Neuronal stem cell (in vitro differentiated cells): Measurements from ENCODE around the gene DHRS2.

Experiments used
- DNase-seq: peaks from one replicate; pipeline ENCODE4 v3.0.0-alpha.2; 2013; ENCODE audit warnings: low spot score
- H2AFZ ChIP-seq: one replicate; pipeline ENCODE4 v1.6.1; 2013; ENCODE audit warnings: mild to moderate bottlenecking, low read length, inconsistent platforms
- H2AK5ac ChIP-seq: 2 replicates; pipeline ENCODE4 v1.6.1; 2013; ENCODE audit warnings: low read depth, mild to moderate bottlenecking, inconsistent platforms, low read length, moderate library complexity, mixed read lengths
- H2BK120ac ChIP-seq: 2 replicates; pipeline ENCODE4 v1.6.1; 2013; ENCODE audit warnings: low read depth, mild to moderate bottlenecking, inconsistent platforms, low read length, moderate library complexity, mixed read lengths
- H2BK12ac ChIP-seq: one replicate; pipeline ENCODE4 v1.6.1; 2013; ENCODE audit warnings: low read length, inconsistent platforms
- H2BK15ac ChIP-seq: 2 replicates; pipeline ENCODE4 v1.6.1; 2013; ENCODE audit warnings: mild to moderate bottlenecking, low read length, inconsistent platforms, mixed read lengths
- H2BK5ac ChIP-seq: one replicate; pipeline ENCODE4 v1.6.1; 2013; ENCODE audit warnings: inconsistent platforms, mild to moderate bottlenecking, low read length, moderate library complexity
- H3K14ac ChIP-seq: one replicate; pipeline ENCODE4 v1.6.1; 2013; ENCODE audit warnings: low read length, inconsistent platforms
- H3K18ac ChIP-seq: 2 replicates; pipeline ENCODE4 v1.6.1; 2013; ENCODE audit warnings: low read length, inconsistent platforms
- H3K23ac ChIP-seq: 2 replicates; pipeline ENCODE4 v1.6.1; 2013; ENCODE audit warnings: low read depth, mild to moderate bottlenecking, mixed read lengths, low read length, inconsistent platforms; ENCODE audit not compliant: poor library complexity
- H3K27ac ChIP-seq: replicated peaks from 3 replicates; pipeline ENCODE4 v1.5.1; 2013; ENCODE audit warnings: low read length, inconsistent platforms
- H3K27me3 ChIP-seq, 3 experiments: 2 replicates each; pipeline ENCODE4 v1.6.1; 2013; ENCODE audit warnings: low read length in 3 of 3, mild to moderate bottlenecking in 2 of 3, inconsistent platforms in 1 of 3, low read depth in 1 of 3, mixed read lengths in 1 of 3, moderate library complexity in 1 of 3; ENCODE audit not compliant: control insufficient read depth in 3 of 3, insufficient read depth in 3 of 3
- H3K36me3 ChIP-seq, 2 donors: replicated peaks in 1 of 2; 2 replicates each; pipeline ENCODE4 v1.6.1; 2013; ENCODE audit warnings: low read length in 2 of 2; ENCODE audit not compliant: control insufficient read depth in 2 of 2, insufficient read depth in 2 of 2
- H3K4ac ChIP-seq: 2 replicates; pipeline ENCODE4 v1.6.1; 2013; ENCODE audit warnings: inconsistent platforms, mild to moderate bottlenecking, low read length, moderate library complexity
- H3K4me1 ChIP-seq, 2 donors: 1 replicate in 1 of 2; 2 replicates in 1 of 2; pipeline ENCODE4 v1.6.1; 2013; ENCODE audit warnings: low read length in 2 of 2, low read depth in 1 of 2; ENCODE audit not compliant: control insufficient read depth in 2 of 2, insufficient read depth in 1 of 2
- H3K4me2 ChIP-seq: one replicate; pipeline ENCODE4 v1.6.1; 2013; ENCODE audit warnings: mild to moderate bottlenecking, low read length, inconsistent platforms; ENCODE audit not compliant: insufficient read depth, poor library complexity, severe bottlenecking
- H3K4me3 ChIP-seq, 2 donors: 2 replicates each; pipeline ENCODE4 v1.5.1; 2013; ENCODE audit warnings: low read length in 2 of 2, mild to moderate bottlenecking in 2 of 2, inconsistent platforms in 1 of 2, moderate library complexity in 1 of 2
- H3K79me1 ChIP-seq: one replicate; pipeline ENCODE4 v1.6.1; 2013; ENCODE audit warnings: low read depth, mild to moderate bottlenecking, inconsistent platforms, low read length, moderate library complexity
- H3K9ac ChIP-seq: one replicate; pipeline ENCODE4 v1.6.1; 2013; ENCODE audit warnings: mild to moderate bottlenecking, low read depth, low read length, inconsistent platforms; ENCODE audit not compliant: poor library complexity
- H3K9me3 ChIP-seq, 2 donors: replicated peaks in 1 of 2; 2 replicates each; pipeline versions ENCODE3 to v1.6.1; 2013; ENCODE audit warnings: low read length in 2 of 2, mild to moderate bottlenecking in 2 of 2, inconsistent platforms in 1 of 2, low read depth in 1 of 2, mixed read lengths in 1 of 2, moderate library complexity in 1 of 2; ENCODE audit not compliant: control insufficient read depth in 2 of 2, insufficient read depth in 1 of 2
- H4K8ac ChIP-seq: one replicate; pipeline ENCODE4 v1.6.1; 2013; ENCODE audit warnings: low read depth, mild to moderate bottlenecking, inconsistent platforms, low read length, moderate library complexity
- H4K91ac ChIP-seq: one replicate; pipeline ENCODE4 v1.6.1; 2013; ENCODE audit warnings: low read length, low read depth, mild to moderate bottlenecking, inconsistent platforms; ENCODE audit not compliant: poor library complexity
- WGBS, 2 donors: extraction: QIAGEN DNeasy Blood & Tissue Kit; methylation state at CpG; one replicate each; pipeline ENCODE4 v1.1.7; 2013; ENCODE audit warnings: missing lambda C conversion rate in 2 of 2, mixed read lengths in 1 of 2; ENCODE audit not compliant: insufficient read length in 2 of 2, insufficient replicate concordance in 1 of 2; ENCODE audit errors: extremely low coverage in 2 of 2; 5-methylcytosine and 5-hydroxymethylcytosine counted together

The DHRS2 gene

GRCh38 chr14:23626946-23627345, 9.2 kb upstream of the DHRS2 start:
- Histone ChIP-seq H3K27me3 (no peaks in the 10 kb centered on the region), H2AK5ac (no peak overlapping the region), H3K27ac (no peak overlapping the region), H3K79me1 (no peaks in the 10 kb centered on the region), H3K4me3 (no peak overlapping the region), H3K4ac (no peak overlapping the region), H4K91ac (no peak overlapping the region), H2BK120ac (no peak overlapping the region), H3K36me3 (no peaks in the 10 kb centered on the region), H3K4me1 (no peaks in the 10 kb centered on the region), H3K9me3 (peaks cover 6 to 20% of the 10 kb centered on the region in 2 donors), H2BK15ac (no peak overlapping the region), H2BK12ac (no peak overlapping the region), H3K4me2 (no peak overlapping the region), H3K23ac (no peak overlapping the region), H3K14ac (no peak overlapping the region), H4K8ac (no peak overlapping the region), H3K9ac (no peak overlapping the region), H3K18ac (no peak overlapping the region), H2AFZ (no peak overlapping the region), H2BK5ac (no peak overlapping the region)
- no peak for DNase-seq

- H3K9ac ChIP-seq: no peak overlapping the region
- H3K36me3 ChIP-seq: no peaks in the 10 kb centered on the region
- peaks cover 0 to 2% of the 10 kb centered on the region in 2 donors for H3K4me1 ChIP-seq
- H2BK15ac ChIP-seq: no peak overlapping the region
- no peak overlapping the region for H3K4me3 ChIP-seq
- no peak overlapping the region for H2AK5ac ChIP-seq
- no peak overlapping the region for H2BK120ac ChIP-seq
- no peak overlapping the region for H3K18ac ChIP-seq
- H3K9me3 ChIP-seq: peaks cover 6 to 20% of the 10 kb centered on the region in 2 donors
- no peak overlapping the region for H2BK12ac ChIP-seq
- H3K27me3 ChIP-seq: no peaks in the 10 kb centered on the region
- no peak overlapping the region for H4K91ac ChIP-seq
- no peak overlapping the region for H2BK5ac ChIP-seq
- no peak overlapping the region for H3K23ac ChIP-seq
- no peak overlapping the region for H3K27ac ChIP-seq
- no peak overlapping the region for H3K4ac ChIP-seq
- H3K79me1 ChIP-seq: no peaks in the 10 kb centered on the region
- no CpG with 5 or more reads among the region's 6 CpGs for WGBS, 2 donors
- H3K4me2 ChIP-seq: no peak overlapping the region
- no peak overlapping the region for H4K8ac ChIP-seq
- no peak overlapping the region for H3K14ac ChIP-seq
- H2AFZ ChIP-seq: no peak overlapping the region
- no peak for DNase-seq
Observed at GRCh38 chr14:23627961-23628360, 8.2 kb upstream of the DHRS2 start.

GRCh38 chr14:23629204-23629603, 7.0 kb upstream of the DHRS2 start:
- Histone ChIP-seq H3K23ac (no peak overlapping the region), H3K14ac (no peak overlapping the region), H4K8ac (no peak overlapping the region), H3K4me2 (no peak overlapping the region), H3K4ac (no peak overlapping the region), H3K27me3 (peaks cover 0 to 4% (median 0%) of the 10 kb centered on the region in 3 experiments), H3K27ac (no peak overlapping the region), H3K9me3 (peaks cover 1 to 12% of the 10 kb centered on the region in 2 donors), H3K4me3 (no peak overlapping the region), H4K91ac (no peak overlapping the region), H3K79me1 (no peaks in the 10 kb centered on the region), H2BK15ac (no peak overlapping the region), H2BK5ac (no peak overlapping the region), H2BK120ac (no peak overlapping the region), H3K9ac (no peak overlapping the region), H2AK5ac (no peak overlapping the region), H2BK12ac (no peak overlapping the region), H3K18ac (no peak overlapping the region), H2AFZ (no peak overlapping the region), H3K36me3 (no peaks in the 10 kb centered on the region), H3K4me1 (peaks cover 0 to 2% of the 10 kb centered on the region in 2 donors)
- no CpG with 5 or more reads among the region's 2 CpGs for WGBS, 2 donors
- no peak for DNase-seq

GRCh38 chr14:23629832-23630396, 6.2 kb upstream of the DHRS2 start:
- peaks cover 1 to 6% of the 10 kb centered on the region in 2 donors for H3K9me3 ChIP-seq
- DNase-seq: no peak
- H2BK12ac ChIP-seq: no peak overlapping the region
- no peak overlapping the region for H3K14ac ChIP-seq
- H2AFZ ChIP-seq: no peak overlapping the region
- no peak overlapping the region for H2BK120ac ChIP-seq
- no peak overlapping the region for H3K4me3 ChIP-seq
- H2BK5ac ChIP-seq: no peak overlapping the region
- H3K79me1 ChIP-seq: no peaks in the 10 kb centered on the region
- H4K91ac ChIP-seq: no peak overlapping the region
- H3K4ac ChIP-seq: no peak overlapping the region
- H3K4me2 ChIP-seq: no peak overlapping the region
- no peak overlapping the region for H3K27ac ChIP-seq
- H4K8ac ChIP-seq: no peak overlapping the region
- no peak overlapping the region for H3K18ac ChIP-seq
- no peak overlapping the region for H2AK5ac ChIP-seq
- no peaks in the 10 kb centered on the region for H3K36me3 ChIP-seq
- peaks cover 0 to 2% of the 10 kb centered on the region in 2 donors for H3K4me1 ChIP-seq
- H3K23ac ChIP-seq: peak overlapping the region; percentile 22
- H2BK15ac ChIP-seq: no peak overlapping the region
- H3K9ac ChIP-seq: no peak overlapping the region
- H3K27me3 ChIP-seq: peaks cover 0 to 4% (median 0%) of the 10 kb centered on the region in 3 experiments
